Cortex of kidney (tissue), 1 donor: ENCODE measurements around the gene CLEC4M.
"Not testable (repeated sequence)": the region's sequence is repeated elsewhere in the genome, so short reads cannot be mapped to it uniquely, and the experiment has no call there.

Experiments used
- DNase-seq: peaks from one replicate; lab custom pipeline; 2025; lab: John Stamatoyannopoulos, UW

The CLEC4M gene

DNA sequence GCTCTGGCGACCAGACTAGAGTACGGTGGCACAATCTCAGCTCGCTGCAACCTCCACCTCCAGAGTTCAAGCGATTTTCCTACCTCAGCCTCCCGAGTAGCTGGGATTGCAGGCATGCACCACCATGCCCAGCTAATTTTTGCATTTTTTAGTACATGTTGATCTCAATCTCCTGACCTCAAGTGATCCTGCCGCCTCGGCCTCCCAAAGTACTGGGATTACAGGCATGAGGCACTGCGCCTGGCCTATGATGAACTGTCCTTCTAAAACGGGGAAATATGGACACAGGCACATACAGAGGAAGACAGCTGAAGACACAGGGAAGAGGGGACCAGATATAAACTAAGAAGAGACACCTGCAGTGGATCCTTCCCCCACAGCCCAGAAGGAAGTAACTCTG, 12.7 kb downstream of the CLEC4M start:
- no peak for DNase-seq

DNA sequence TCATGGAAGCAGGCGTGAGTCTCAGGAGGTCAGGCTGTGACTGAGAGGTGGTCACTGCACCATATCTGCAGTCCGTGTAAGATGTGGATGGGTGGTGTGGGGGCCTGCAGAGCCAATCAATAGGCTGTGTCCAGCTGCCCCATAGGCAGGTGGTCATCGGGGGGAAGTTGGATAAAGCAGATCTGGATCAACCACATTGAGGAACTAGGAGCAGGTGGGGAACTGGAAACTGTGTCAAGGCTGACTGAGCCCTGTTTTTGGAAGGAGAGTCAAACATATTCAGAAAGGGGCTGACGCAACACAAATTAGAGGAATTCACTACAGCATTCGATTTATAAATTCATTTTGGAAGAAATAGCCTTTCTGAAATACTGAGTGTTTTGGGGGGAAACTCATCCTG, 15.0 kb downstream of the CLEC4M start:
- no peak for DNase-seq

DNA sequence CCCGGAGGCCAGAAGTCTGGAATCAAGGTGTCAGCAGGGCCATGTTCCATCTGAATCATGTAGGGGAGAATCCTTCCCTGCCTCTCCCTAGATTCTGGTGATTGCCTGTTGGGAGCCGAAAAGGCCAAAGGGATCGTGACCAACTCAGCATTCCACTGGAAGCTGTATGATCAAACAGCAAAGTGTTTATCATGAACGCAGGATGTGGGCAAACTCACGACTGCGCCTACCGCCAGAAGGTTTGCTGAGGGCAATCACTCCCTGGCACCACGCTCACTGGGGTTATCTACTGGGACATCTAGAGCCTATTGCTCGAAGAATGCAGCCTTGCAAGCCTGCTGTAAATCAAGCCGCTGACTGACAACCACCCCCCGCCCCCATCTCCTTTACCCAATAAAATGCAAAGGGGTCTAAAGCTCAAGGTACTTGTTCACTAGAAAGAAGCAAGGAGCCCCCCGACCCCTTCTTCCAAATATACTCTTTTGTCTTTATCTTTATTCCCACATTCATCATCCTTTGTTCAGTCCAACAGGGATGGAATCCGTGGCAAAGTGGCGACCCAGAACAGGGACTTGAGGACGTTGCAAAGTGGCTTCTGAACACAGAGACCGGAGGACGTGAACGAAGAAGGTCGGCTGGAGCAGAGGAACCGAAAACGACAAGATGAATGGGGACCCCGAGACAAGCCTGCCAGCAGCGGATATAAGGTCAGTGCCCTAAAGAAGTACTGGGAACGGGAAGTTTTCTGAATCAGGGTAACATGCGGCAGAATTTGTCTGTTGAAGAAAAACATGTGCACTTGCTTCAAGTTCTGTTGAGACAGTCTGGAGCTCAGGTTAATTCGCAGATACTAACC, 16.8 kb downstream of the CLEC4M start:
- no peak for DNase-seq

DNA sequence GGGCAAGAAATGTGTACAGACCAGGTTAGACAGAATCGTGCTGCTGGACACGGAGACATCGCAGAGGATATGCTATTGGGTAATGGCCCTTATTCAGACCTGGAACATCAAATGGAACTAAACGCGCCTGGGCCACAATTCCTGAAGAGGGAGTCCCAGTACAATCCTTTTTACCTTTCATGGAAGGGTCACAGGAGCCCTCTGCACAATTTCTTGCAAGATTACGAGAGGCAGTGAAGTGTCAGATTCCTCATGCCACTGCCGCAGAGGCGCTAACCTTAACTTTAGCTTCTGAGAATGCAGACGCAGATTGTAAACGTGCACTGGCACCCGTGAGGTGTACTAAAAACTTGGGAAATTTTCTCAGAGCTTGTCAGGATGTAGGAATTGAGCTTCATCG, 18.1 kb downstream of the CLEC4M start:
- DNase-seq: no peak

DNA sequence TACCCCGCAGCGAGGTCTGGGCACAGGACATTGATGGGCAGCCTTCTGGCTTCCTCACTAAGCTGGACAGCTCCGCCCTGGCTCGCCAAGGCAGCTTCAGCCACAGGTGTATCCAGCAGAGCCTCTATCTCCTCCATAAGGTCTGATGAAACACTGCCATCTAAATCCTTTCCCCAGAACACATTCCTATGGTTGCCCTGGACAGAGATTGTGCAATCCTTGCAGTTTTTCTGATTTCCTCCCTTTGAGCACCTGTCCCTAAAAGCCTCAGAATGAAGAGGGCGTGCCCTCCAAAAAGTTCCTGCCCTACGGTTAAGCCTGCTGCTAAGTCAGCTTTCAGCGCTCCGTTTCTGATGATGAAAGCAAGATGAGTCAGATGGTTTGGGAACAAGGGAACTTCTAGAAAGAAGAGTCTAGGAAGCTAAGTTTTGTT, 21.0 kb downstream of the CLEC4M start:
- DNase-seq: no peak

DNA sequence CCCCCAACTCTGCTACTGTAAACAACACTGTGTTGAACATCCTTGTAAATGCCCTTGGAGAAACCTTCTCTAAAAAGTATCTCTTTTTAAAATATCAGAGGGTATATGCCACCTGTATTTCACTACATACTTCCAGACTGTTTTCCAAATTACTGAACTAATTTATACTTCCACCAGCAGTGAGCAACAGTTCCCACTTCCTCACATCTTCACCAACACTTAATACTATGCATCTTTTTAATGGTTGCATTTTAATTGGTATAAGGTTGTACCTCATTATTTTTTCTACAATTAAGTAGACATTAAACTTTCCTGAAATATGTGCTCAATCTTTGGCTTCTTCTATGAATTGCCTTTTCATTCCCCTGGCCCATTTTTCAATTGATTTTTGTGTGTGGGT, 21.8 kb downstream of the CLEC4M start:
- DNase-seq: no peak

DNA sequence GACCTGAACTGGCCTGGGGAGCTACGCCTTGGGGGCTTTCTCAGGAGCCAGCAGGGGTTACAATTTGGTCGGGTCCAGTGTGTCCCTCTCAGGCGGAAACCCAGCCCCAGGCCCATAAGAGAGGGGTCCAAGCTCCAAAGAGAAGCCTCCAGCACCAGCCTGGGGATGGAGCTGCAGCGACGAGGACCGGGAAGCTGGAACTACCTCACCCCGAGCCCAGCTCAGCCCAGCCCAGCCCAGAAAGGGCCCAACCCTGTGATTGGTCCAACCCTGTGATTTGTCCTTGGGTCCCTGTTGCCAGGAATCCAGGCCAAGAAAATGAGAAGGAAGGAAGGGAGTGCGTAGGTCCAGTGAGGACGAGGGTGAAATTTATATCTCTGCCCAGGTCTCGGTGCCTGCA, 24.1 kb downstream of the CLEC4M start:
- no peak for DNase-seq

DNA sequence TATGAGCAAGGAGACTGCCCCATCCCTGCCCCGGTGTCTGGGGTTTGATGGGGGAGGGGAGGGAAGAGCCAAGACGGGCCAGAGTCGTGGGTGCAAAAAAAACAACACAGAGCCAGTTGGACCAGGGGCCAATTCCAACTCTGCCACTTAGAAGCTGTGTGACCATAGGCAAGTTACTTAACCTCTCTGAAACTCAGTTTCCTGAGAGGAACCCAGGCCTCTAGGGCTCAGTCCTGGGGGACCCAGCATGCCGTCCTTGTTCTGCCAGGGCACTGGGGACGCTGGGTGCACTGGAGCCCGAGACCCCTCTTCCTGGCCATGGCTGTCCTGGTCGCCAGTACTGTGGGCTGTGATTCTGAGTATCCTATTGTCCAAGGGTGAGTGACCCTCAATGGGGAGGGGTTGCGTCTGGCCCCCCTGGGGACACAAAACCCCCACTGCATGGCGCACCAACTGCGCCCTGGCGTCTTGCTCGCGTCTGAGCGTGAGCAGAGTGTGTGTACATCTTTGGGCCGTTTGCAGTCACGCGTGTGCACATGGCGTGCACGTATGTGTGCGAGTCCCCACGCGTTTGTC, 24.6 kb downstream of the CLEC4M start:
- DNase-seq: no peak

DNA sequence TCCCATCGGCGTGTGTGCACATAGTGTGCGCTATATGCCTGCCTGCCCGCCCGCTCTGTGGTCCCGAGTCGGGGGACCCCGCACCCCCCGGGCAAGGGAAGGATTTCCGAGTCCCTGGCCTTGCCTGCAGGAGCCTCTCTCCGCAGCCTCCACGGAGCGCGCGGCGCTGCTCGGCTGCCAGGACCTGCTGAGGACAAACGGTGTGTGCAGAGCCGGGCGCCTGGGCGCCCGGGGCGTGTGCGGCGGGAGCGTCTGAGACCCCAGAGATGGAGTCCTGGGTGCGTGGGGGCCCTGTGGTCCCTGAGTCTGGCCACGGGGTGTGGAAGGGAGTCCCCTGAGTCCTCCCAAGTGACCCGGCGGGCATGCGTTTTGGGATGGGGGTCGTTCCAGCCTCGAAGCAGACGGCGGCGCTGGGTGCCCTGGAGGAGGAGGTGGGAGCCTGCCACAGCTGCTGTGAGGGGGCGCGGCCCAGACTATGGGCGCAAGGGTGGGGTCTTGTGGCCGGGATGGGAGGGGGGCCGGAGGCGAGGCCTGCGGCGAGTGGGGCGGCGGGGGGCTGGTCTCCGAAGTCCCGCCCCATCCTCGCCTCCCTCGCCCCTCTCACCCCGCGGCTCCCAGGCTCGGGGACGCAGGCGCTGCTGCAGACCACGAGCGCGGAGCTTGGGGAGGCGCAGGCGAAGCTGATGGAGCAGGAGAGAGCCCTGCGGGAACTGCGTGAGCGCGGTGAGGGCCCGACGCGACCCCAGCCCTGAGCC, 25.3 kb downstream of the CLEC4M start:
- no peak for DNase-seq

DNA sequence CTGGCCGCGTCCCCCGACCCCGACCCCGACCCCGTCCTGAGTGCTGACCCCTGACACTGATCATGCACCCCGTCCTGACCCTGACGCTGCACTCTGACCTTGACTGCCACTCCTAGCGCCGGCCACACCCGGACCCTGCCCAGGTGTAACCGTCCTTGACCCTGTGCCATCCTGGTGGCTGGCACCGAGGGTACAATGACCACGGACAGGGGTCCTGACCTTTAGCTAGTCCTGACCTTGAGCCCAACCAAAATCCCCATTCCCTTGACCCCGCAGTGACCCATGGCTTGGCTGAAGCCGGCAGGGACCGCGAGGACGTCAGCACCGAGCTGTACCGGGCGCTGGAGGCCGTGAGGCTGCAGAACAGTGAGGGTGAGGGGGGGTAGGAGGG, 25.9 kb downstream of the CLEC4M start:
- no peak for DNase-seq

DNA sequence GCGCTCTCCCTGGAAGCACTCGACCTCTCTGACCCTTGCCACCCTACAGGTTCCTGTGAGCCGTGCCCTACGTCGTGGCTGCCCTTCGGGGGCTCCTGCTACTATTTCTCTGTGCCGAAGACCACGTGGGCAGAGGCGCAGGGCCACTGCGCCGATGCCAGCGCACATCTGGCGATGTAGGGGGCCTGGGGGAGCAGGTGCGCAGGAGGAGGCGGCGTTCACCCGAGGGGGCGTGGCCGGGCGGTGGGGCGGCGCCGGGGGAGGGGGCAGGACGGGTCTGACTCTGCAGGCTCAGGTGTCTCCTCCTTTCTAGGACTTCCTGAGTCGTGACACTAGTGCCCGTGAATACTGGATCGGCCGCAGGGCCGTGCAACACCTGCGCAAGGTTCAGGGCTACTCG, 26.4 kb downstream of the CLEC4M start:
- DNase-seq: no peak

DNA sequence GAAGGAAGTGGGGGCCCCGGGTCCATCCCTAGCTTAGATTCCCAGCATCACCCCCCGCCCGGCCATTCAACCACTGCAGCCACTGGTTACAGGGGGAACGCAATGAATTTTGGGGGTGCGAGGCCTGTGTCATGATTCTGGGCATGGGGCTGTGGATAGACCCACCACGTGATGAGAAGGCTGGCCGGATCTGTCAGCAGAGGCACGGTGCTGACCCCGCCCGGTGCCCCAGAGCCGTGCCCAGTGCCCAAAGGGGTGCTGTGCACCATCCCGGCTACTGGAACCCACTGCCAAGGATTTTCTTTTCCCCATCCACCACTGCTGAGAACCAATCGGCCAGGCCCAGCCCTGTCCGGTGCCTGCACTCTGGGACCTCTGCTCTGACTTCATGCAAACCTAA, 27.4 kb downstream of the CLEC4M start:
- no peak for DNase-seq

DNA sequence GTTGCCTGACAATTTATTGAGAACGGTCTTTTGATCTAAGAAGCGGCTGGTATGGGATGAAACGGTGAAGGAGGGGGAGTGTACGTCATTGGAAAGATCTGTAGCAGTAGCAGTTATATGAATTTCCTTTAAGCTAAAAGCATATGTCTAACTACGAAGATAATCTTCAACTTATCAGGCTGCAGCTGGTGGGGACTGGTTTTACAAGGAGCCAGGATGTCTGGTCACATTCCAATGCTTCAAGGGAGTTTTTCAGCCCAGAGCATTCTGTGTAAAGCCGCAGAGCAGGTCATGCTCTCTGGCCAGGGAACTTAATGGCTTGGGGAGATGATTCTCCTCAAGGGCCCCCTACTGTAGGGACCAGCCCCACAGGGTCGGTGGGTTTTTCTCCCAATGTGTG, 29.2 kb downstream of the CLEC4M start:
- DNase-seq: no peak

DNA sequence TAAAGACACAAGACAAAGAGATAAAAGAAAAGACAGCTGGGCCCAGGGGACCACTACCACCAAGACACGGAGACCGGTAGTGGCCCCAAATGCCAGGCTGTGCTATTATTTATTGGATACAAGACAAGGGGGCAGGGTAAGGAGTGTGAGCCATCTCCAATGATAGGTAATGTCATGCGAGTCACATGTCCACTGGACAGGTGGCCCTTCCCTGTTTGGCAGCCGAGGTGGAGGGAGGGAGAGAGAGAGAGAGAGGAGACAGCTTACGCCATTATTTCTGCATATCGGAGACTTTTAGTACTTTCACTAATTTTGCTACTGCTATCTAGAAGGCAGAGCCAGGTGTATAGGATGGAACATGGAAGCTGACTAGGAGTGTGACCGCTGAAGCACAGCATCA, 29.7 kb downstream of the CLEC4M start:
- DNase-seq: not testable (repeated sequence)

DNA sequence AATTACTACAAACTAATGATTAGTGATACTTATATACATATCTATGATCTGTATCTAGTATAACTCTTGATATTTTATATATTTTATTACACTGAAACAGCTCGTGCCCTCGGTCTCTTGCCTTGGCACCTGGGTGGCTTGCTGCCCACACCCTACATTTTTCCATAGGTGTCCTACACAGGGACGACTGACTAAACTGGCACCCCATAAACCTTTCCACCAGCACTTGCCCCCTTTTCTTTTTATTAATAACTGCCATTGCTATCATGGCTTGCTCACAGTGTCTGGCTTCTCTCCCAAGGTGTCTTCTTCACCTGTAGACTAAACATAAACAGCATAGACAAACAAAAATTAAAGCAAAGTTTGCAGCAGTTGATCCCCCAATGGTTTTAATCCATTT, 30.4 kb downstream of the CLEC4M start:
- no peak for DNase-seq

DNA sequence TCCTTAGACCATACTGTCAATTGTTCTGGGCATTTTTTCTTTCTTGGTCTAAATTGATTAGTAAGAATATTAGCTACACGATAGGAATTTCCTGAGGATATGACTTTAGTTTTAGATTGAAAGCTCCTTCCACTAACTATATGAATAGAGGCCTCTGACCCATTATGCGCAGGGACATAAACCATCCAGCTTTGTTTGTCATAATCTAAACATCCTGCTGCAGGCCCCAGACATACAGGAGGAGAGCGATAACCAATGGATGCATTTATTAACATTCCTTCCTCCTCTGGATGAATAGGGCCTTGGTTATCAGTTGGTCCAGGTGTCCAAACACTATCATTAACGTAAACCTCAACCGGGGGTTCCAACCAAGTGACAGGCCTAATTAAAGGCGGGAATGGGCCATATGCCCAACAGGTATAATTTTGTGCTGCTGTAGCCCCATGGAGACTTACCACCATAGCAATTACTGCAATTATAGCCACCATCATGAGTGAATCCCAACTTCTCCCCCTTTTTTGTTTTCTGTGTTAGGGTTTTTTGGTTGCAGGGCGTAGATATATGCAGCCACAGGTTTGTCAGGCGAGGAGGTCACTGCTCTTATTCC, 32.6 kb downstream of the CLEC4M start:
- no peak for DNase-seq

DNA sequence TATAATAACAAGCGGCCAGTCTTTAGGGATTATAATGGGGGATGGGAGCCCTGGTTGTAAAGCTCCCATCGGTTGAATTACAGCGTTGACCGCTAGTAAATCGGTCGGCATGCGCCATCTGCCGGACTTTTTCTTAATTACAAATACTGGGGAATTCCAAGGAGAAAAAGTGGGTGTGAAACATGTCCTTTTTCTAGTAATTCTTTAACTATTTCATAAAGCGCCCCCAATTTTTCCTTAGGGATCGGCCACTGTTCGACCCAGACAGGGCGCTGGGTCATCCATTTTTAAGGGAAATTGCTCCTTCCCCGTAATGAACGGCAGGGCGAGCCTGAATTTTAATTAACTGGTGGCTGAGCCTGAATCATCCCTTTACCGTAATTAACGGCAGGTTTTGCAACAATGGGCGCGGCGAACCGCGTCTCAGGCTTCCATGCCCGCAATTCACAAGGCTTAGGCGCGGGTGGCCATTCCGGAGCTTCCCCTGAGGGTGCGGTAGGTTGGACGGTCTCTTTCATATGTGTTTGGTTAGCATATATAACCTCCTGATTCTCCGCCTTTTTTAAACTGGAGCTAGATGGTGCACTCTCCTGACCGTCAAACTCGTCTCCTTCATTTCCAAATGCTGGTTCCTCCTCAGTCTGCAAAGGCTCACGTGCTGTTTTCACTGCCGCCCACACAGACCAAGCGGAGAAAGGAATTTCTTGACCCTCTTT, 36.8 kb downstream of the CLEC4M start:
- no peak for DNase-seq

DNA sequence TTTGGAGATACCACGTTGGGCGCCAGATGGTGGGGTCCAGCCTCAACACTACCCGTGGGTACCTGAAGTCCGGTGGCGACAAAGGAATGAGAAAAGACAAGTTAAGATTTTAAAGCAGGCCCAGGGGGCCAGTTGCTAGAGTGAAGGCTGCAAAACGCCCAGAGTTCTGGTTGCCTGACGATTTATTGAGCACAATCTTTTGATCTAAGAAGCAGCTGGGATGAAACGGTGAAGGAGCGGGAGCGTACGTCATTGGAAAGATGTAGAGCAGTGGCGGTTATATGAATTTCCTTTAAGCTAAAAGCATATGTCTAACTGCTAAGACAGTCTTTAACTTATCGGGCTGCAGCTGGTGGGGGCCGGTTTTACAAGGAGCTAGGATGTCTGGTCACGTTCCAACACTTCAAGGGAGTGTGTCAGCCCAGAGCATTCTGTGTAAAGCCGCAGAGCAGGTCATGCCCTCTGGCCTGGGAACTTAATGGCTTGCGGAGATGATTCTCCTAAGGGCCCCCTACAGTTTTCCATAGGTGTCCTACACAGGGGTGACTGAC, 38.1 kb downstream of the CLEC4M start:
- DNase-seq: no peak

DNA sequence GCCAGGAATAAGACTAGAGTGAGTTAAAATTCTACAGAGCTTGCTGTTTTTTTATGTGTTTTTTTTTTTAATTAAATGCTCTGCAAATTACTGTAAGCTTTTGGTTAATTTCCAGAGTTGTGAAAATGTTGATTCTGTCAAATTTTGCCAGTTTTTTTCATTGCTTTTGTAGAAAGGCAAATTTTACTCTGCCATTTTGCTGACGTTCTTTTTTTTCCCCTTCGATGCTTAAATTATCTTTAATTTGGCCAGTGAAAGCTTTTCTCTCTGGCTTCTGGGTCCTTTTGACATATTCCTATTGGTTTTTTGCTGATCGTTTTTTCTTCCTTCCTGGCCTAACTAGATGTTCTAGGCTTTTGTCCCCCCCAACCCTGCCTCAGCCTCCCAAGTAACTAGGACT, 43.2 kb downstream of the CLEC4M start:
- DNase-seq: no peak

DNA sequence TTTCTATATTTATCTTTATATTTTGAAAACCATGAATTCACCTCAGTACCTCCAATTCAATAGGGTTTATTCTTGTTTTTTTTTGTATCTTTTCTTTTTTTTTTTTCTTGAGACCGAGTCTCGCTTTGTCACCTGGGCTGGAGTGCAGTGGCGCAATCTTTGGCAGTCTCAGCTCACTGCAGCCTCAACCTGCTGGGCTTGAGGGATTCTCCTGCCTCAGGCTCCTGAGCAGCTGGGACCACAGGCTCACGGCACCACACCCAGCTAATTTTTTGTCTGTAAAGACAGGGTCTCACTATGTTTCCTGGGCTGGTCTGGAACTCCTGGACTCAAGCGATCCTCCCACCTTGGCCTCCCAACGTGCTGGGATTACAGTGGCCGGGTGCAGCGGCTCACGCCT, 43.8 kb downstream of the CLEC4M start:
- DNase-seq: no peak

DNA sequence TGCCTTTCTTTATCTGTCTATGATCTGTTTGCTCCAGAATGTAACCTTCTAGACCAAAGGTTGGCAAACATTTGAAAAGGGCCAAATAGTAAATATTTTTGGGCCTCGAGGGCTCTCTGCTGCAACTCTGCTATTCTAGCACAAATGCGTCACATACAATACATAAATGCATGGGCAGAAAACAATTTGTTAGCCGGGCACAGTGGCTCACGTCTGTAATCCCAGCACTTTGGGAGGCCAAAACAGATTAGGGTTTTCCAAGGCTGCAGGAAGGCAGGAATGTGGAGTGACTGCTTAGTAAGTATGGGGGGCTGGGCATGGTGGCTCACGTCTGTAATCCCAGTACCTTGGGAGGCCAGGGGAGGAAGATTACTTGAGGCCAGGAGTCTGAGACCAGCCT, 45.1 kb downstream of the CLEC4M start:
- no peak for DNase-seq

DNA sequence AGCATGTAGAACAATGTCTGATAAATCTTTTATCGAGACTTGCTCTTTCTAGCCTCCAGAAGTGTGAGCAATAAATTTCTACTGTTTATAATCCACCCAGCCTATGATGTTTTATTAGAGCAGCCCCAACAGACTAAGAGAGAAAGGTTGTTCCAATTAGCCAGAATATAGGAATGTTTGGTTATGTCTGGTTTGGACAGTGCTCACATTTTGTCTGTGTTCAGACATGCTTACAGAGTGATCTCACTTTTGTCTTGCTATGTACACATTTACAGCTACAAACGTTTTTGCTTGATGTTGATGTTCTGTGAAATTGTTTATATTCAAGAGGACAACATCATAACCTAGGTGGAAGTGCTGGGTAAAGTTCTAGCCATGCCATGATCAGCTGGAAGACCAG, 48.9 kb downstream of the CLEC4M start:
- DNase-seq: no peak
